GM18517 (cell line): ENCODE measurements around the gene BORCS6.
A peak's percentile ranks its signal among the peaks of the same experiment; 100 is the strongest.

Experiments used
- ATAC-seq: cut with Tn5 transposase; IDR thresholded peaks from one replicate; pipeline ENCODE4 v1.9.1; 2021; ENCODE audit warnings: mild to moderate bottlenecking, moderate library complexity; ENCODE audit not compliant: unreplicated experiment

BORCS6 gene

DNA sequence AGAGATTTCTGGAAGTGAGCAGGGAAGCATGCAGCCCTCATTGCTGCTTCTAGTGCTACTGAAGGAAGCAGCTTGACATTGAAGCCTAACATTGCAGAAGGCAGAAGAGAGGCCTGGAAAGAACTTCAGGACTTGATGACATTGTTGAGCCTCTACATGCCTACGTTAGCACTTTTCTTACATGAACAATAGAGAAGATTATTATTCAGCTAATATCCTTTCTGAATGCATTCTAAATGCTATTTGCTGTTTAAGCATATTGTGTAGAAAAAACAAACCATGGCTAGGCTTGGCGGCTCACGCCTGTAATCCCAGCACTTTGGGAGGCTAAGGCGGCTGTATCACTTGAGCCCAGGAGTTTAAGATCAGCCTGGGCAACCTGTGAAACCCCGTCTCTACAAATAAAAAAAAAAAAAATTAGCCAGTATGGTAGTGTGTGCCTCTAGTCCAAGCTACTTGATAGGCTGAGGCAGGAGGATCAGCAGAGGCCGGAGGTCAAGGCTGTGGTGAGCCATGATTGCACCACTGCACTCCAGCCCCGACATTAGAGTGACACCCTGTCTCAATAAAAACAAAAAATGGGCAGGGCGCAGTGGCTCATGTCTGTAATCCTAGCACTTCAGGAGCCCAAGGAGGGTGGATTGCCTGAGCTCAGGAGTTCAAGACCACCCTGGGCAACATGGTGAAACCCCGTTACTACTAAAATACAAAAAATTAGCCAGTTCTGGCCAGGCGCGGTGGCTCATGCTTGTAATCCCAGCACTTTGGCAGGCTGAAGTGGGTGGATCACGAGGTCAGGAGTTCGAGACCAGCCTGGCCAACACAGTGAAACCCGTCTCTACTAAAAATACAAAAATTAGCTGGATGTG, 22.6 kb upstream of the BORCS6 start:
- no peak for ATAC-seq

DNA sequence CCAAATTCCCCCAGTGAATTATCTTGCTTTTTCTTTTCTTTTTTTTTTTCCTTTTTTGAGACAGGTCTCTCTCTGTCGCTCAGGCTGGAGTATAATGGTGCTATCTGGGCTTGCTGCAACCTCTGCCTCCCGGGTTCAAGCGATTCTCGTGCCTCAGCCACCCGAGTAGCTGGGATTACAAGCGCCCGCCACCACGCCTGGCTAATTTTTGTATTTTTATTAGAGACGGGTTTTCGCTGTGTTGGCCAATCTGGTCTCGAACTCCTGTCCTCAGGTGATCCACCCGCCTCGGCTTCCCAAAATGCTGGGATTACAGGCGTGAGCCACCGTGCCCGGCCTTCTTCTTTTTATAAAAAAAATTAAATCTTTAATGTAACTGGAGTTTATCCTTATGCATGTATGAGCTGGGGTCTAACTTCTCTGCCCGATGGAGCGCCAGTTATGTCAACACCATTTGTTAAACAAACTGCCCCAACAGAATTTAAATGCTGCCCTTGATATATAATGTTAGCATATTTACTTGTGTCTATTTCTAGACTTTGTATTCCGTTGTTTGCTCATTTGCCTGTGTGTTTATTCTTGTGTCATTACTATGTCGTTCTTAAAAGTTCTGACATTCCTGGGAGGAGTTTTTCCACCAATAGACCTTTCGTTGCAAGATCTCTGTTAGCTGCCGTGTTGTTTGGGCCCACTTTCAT, 20.9 kb upstream of the BORCS6 start:
- peak; percentile 17 for ATAC-seq

DNA sequence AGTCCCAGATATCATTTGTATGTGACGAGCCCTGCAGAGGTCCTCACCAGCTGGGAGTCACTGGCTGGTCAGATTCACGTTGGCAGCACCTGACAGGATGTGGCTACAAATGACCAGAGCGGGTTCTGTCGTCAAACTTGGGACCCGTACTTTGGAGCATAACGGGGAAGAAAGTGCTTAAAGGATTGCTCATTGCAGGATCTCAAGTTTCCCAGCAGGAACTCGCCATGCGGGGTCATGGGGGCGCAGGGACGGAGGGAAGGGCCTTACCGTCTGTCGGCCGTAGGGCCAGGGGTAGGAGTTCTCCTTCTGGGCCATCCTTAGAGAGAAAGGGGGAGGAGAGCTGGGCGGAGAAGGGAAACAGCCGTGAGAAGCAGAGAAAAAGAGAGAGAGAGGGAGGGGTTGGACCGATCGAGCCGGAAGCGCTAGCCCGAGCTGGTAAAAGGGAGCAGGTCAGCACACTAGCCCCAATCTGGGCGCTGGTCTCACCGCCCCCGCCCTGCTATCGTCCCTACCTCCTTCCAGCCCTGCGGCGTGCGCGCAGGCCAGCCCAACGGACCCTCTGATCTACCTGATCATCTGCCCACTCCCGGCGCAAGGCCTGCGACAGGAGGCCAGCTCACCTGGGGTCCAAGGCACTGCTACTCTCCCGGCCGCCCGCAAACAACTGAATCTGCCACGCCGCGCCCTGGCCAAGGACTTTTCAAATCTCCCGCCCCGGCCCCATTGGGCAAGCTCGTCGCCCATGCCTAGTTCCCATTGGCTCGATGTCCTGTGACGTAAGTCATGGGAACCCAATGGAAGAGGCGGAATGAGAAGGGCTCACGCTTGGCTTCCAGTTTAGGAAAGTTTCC, 20.2 kb upstream of the BORCS6 start, which contains the start of gene AURKB:
TSS of gene AURKB (minus strand) at position 669 of the 854 bp plus-strand sequence. CDS start at position 318, 351 bp downstream.
- ATAC-seq, result peak; percentile 72

DNA sequence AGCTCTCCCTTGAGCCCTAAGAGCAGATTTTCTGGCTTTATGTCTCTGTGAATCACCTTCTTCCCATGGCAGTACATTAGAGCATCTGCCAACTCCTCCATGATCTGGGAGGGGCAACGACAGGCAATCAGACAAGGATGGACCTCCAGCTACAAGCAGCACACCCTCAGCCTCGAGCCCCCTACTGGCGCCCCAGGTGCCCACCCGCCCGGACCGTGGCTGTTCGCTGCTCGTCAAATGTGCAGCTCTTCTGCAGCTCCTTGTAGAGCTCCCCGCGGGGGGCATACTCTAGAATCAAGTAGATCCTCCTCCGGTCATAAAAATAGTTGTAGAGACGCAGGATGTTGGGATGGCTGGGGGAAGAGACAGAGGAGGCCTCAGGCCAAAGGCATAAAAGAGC, 16.6 kb upstream of the BORCS6 start:
- ATAC-seq, result no peak

DNA sequence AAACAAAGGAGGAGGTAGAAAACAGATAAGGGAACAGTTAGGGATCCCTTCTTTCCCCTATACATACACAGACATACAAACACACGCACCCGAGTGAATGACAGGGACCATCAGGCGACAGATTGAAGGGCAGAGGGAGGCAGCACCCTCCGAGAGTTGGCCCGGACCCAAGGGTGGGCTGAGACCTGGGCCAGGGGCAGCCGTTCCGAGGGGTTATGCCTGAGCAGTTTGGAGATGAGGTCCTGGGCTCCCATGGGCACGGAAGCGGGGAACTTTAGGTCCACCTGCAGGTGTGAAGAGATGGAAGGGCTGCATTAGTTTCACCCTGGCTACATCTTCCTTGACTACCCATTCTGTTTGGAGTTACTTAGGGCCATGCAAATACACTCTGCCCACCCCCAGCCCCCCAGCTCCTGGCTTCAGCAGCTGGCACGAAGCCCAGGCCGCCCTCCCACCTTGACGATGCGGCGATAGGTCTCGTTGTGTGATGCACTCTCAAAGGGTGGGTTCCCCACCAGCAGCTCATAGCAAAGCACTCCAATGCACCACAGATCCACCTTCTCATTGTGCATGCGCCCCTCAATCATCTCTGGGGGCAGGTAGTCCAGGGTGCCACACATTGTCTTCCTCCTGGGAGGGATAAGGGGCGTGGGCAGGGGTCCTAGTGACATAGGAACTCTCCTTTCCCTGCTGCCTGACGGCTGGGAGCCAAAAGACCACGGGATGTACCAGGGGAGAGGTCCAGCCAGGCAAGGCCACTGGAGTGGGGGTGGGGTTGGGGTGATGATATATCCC, 15.0 kb upstream of the BORCS6 start:
- no peak for ATAC-seq

DNA sequence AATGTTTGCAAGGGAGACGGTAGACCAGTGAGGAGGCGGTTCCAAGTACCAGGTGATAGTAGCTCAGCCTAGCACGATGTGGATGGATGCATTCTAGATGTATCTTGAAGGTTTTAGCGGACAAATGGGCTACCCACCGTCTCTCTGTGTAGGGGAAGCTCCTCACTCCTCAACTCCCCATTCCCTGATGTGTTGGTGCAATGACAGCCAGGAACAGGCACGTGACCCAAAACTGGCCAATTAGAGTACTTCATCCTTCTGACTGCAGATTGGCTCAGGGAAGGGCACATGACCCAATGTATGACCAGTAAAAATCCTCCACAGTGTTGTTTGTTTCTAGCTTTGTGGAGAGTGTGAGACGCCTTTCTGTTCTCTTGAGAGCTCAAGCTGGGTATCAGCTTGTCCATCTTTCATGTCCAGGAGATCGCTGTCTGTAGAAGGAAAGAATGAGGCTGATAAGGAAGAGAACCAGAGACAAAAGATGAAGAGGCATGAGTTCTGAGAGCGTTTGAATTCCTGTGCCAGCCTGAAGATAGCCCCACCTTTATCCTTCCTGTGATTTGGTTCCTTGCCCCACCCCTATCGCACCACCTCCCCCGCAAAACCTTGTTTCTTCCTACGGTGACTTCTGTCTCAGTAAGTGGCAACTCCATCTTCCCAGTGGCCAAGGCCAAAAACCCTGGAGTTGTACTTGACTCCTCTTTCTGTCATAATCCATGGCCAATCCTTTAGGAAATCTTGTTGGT, 2.3 kb upstream of the BORCS6 start:
- no peak for ATAC-seq

DNA sequence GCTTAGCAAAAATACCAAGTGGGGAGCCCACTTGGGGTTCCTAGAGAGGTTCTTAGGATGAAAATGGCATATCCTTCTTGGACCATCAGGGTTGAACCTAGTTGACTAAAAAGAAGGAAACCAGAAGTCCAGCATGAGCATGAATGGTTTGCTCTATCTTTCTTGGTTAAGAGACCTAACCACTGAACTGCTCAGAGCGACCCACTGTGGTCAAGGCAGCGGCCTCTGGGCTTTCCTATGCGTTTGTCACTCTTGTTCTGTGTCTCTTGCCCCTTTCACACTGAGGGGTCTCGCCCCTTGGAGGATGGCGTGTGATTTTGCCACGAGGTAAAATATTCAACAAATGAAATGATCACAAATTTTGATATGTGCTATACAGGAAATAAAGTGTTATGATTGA, 526 bp upstream of the BORCS6 start:
- ATAC-seq, result no peak

DNA sequence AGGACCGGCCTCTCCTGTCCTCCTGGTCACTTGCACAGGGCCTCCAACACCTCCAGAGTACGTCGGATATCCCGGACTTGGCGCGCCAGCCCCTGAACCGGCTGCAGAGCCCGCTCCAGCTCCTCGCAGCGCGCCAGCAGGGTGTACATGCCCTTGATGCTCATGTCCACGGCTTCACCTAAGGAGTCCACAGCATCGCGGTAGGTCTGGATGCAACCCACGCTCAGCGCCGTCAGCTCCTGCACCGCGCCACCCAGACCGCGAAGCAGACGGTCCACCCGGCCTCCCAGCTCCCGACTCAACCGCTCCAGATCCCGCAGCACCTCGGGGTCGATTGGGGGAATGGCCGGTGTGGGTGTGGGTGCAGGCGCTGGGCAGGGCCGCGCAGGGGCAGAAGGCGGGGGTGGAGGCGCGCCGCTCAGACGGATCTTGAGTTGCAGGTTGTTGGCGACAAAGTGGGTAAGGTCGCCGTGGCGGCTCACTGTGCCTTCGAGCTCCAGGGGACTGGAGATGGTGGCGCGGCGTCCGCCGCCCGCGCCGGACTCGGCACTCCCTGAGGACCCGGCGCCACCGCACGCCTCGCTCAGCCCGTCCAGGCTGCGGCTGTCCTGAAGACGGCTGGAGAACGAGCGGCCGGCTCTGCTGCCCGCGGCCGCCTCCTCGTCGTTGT, 804 bp downstream of the BORCS6 start:
- ATAC-seq, result no peak

DNA sequence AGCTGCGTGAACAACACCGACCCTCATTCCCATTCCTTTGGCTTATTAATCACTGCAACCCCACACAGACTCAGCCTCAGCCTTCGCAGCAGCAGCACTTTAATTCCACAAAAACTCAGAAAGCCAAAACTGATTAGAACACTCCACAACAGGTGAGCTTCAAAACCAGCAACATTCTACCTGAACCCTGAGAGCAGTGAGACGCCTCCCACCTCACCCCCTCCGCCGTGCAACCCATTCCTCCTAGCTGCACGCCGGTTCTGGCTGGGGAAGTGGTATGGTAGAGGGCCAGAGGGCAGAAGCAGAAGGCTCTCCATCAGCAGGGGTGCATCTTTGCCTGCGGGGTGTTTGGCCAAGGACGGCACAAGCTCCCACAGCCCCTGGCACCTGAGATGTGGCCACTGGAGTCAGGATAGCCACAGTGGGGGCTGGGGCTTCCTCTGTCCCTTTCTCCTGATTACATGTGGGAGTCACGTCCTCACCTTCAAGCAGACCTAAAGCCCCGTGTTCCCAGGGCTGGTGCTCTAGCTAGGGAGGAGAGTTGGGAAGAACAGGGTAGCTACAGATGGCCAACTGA, 1.6 kb downstream of the BORCS6 start:
- ATAC-seq, result no peak

DNA sequence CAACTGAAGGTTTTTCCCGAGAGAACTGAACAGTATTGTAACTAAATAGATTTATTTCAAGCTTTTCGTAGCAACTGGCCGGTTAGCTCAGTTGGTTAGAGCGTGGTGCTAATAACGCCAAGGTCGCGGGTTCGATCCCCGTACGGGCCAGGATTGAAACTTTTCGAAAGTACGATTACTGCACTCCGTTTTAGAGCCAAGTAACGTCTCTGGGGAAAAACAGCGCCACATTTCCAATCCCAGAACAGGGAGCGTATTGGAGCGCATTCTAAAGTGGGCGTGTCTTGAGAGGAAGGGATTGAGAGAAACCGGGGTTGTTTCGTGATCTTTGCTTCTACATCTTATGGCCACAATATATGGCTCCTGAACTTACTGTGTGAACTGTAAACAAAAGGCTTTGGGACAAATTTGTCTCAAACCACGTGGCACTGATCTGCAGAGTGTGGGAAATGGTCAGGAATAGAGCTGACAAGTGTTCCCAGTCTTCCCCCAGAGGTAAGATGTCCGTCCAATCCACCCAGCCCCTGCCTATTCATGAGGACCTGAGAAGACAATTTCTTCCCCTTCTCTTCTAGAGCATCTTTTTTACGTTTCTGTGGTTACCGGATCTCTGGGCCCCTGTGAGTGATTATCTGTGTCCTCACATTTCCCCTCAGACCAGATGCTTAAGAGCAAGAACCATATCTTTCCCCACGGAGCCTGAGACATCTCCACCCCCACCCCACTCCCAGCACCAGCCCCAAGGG, 2.3 kb downstream of the BORCS6 start:
- peak; percentile 20 for ATAC-seq

DNA sequence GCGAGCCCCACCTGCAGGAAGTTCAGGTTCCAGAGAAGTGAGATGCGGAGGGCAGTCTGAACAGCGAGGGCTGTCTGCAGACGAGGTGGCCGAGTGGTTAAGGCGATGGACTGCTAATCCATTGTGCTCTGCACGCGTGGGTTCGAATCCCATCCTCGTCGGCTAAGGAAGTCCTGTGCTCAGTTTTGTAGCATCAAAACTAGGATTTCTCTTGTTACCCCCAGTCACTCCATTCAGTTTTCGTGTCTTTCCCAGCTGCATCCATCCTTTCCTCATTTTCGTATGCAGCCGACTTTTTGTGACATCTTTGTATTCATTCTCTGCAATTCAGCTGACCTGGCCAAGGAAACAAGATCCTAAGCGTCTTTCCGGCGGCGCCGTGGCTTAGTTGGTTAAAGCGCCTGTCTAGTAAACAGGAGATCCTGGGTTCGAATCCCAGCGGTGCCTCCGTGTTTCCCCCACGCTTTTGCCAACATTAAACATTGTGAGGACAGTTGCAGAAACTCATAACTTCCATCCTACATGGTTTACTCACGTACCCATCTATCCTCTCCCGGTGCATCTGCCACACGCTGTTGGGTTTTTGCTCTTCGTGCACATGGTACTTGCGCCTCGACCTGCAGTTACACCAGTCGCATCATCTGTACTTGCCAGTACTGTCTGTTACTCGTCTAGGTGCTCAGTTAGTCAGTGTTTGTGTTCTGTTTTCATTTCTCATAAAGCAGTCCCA, 3.0 kb downstream of the BORCS6 start:
- peak; percentile 26 for ATAC-seq

DNA sequence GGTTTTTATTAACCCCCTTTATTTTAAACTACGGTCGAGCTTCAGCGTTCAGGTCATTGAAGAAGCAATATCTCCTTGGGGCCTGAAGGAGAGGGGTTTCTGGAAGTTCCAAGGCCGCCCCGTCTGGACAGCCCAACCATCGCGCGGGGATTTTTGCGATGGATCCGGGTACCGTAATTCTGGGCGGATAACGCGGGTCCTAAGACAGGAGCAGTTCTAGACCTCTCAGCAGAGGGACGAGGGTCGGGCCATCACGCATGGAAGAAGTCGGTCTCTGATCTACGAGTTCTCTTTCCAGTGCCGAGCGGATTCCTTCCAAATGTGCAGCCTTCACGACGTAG, 3.6 kb downstream of the BORCS6 start:
- no peak for ATAC-seq

DNA sequence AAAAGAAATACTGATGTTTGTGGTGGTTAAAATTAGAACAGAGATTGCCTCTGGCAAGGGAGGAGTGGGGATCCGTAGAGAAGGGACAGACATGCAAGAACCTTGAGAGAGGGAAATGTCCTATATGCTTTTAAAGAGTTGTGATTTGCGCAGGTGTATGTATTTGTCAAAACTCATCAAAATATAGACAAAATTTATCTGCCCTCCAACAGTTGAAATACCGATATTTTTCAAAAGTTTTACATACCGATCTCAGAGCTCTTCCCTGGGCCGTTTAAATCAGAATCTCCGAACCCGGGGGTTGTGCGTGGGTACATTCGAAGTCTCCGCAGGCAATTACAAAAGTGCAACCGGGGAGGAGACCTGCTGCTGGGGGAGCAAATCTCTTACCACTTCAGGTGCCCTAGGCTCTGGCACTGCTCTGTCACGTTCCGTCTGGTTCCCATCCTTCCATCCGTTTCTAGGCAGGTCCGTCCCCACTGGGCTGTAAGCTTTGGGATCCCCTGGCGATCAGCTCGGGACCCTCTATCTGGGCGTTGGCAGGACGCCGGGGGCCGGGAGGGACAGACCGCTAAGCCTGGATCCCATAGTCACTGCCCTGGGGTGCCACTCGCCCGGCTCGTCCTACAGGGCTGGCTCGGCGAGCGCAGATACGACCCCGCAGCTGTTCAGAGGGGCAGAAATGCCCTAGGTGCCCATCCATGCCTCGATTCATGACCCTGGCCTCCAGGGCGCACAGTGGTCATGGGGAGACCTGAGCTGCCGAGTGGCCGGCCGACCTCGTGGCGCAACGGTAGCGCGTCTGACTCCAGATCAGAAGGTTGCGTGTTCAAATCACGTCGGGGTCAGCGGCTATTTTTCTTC, 4.2 kb downstream of the BORCS6 start:
- ATAC-seq, result no peak

DNA sequence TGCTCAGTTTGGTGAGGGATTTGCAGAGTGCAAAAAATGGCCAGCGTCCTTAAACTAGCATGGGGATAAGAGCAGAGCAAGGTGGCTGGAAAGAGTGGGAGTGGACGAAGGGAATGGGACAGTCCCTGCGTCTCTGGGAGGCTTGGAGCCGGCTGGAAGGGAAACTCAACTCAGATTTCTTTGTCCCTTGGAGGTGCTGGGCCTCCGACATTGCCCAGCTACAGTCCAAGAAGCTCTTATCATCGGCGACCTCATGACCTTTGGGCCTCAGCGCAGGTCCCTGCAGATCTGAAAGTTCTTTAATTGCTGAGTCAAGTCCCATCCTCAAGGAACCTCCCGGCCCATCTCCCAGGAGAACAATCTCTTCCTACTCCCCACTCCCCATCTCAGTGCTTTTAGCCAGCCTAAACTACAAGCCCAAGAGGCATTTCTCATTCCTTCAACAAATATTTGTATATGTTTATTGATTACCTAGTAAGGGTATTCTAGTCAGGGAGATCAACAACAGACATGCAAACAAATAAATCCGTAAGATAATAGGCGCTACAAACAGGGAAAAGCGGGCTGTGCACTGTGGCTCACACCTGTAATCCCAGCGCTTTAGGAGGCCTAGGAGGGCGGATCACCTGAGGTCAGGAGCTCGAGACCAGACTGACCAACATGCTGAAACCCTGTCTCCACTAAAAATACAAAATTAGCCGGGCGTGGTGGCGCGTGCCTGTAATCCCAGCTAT, 12.8 kb downstream of the BORCS6 start:
- no peak for ATAC-seq

DNA sequence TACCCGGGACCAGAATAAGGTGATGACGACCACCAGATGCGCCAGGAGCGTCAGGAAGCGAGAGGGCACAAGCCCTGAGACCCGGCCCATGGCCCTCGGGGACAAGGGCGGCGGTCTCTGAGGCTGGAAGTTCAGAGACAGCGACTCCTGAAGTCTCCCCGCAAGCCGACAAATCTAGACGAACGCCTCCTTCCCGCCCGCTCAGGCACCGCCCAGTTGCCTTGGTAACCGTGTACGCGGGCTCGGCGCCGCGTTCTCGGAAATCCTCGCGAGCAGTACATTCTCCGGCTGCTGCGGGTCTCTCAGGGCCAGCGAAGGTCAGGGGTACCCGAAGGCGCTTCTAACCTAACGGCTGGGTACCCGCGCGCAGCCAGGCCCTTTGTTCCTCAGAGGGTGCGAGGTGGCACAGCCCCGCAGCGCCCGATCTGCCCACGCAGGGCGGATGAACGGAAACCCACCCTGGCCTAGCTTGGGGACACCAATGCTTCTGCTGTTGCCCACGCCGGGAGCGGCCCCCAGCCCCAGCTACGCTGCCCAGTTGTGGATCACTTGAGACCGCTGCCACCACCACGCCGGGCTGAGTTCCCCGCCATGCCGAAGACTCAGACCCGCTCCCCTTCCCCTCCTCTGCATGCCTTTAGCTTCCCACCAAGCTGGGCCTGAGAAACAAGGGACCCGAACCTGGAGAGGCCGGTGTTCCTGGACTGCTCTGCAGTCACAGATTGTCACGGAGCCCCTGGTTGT, 13.6 kb downstream of the BORCS6 start, which contains the start of gene TMEM107:
TSS of gene TMEM107 (minus strand) at position 184 of the 744 bp plus-strand sequence. CDS start at position 90, 94 bp downstream.
- ATAC-seq, result no peak
